ENCODE data around the gene RSPH1. TPM values are rescaled to one million over a fixed set of nuclear protein-coding genes. Genes with fewer than 3 reads are reported as not detected.

Gene RSPH1
- total RNA-seq, 1 experiment from 2014 or later: 0.26 TPM

DNA sequence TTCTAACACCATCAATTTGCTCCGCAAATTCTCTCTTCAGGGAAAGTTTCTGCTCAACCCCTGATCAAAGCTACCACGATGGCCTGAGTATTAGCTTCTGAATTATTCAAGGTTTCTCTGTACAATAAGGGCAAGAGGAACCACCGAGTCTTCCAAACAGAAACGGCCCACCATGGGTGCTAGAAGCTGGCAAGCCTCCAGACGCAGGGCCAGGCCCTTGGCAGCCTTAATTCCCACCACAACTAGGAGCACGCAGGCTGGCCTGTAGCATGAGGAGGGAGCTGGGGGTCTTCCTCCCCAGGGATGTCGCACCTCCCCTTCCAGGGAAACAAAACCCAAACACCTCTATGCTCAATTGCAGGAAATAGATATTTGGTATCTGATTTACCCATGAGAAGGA lies 11.1 kb downstream of the RSPH1 start:
- Histone ChIP-seq H3K4me2 (ENCODE audit: low read depth, low read length, poor library complexity, severe bottlenecking) (no peak overlapping the region), H3K79me2 (ENCODE audit: low read length) (no peaks in the 10 kb centered on the region), H3K9ac (ENCODE audit: low read length) (no peak overlapping the region), H3K27ac (ENCODE audit: low read length) (no peak overlapping the region), H3K9me3 (ENCODE audit: low read length) (no peaks in the 10 kb centered on the region), H3K4me1 (ENCODE audit: low read length) (peaks cover 4% of the 10 kb centered on the region), H2AFZ (ENCODE audit: low read length) (no peak overlapping the region), H3K36me3 (ENCODE audit: insufficient read depth, low read length) (no peaks in the 10 kb centered on the region), H3K27me3 (ENCODE audit: low read length) (no peaks in the 10 kb centered on the region), H3K4me3 (ENCODE audit: low read length) (no peak overlapping the region), H4K20me1 (ENCODE audit: insufficient read depth, low read depth, low read length) (no peaks in the 10 kb centered on the region), H3K9me2 (replicated peaks; ENCODE audit: insufficient read depth, low read length) (no peaks in the 10 kb centered on the region)
- no peak for DNase-seq

DNA sequence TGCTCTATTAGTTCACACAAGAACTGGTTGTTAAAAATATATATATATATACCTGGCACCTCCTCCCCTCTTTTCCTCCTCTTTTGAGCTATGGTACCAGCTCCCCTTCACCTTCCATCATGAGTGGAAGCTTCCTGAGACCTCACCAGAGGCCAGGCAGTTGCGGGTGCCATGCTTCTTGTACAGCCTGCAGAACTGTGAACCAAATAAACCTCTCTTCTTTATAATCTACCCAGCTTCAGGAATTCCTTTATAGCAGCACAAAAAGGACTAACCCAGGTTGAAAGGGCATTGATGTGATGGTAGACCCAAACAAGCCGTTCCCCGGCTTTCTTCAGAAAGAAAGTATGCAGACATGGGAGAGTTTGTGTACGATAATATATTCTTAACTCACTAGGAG lies 14.9 kb downstream of the RSPH1 start:
- no peaks in the 10 kb centered on the region for H4K20me1 ChIP-seq (ENCODE audit: insufficient read depth, low read depth, low read length)
- no peak overlapping the region for H3K4me2 ChIP-seq (ENCODE audit: low read depth, low read length, poor library complexity, severe bottlenecking)
- H3K9me2 ChIP-seq (replicated peaks; ENCODE audit: insufficient read depth, low read length): no peaks in the 10 kb centered on the region
- H3K4me3 ChIP-seq (ENCODE audit: low read length): no peak overlapping the region
- H3K9me3 ChIP-seq (ENCODE audit: low read length): no peaks in the 10 kb centered on the region
- no peak overlapping the region for H3K9ac ChIP-seq (ENCODE audit: low read length)
- H3K79me2 ChIP-seq (ENCODE audit: low read length): no peaks in the 10 kb centered on the region
- H3K36me3 ChIP-seq (ENCODE audit: insufficient read depth, low read length): no peaks in the 10 kb centered on the region
- no peak for DNase-seq
- no peak overlapping the region for H2AFZ ChIP-seq (ENCODE audit: low read length)
- H3K4me1 ChIP-seq (ENCODE audit: low read length): no peaks in the 10 kb centered on the region
- no peaks in the 10 kb centered on the region for H3K27me3 ChIP-seq (ENCODE audit: low read length)
- H3K27ac ChIP-seq (ENCODE audit: low read length): no peak overlapping the region

GRCh38 chr21:42480736-42481135 lies 15.3 kb downstream of the RSPH1 start:
- H3K9me2 ChIP-seq (replicated peaks; ENCODE audit: insufficient read depth, low read length): no peaks in the 10 kb centered on the region
- no peak for DNase-seq

DNA sequence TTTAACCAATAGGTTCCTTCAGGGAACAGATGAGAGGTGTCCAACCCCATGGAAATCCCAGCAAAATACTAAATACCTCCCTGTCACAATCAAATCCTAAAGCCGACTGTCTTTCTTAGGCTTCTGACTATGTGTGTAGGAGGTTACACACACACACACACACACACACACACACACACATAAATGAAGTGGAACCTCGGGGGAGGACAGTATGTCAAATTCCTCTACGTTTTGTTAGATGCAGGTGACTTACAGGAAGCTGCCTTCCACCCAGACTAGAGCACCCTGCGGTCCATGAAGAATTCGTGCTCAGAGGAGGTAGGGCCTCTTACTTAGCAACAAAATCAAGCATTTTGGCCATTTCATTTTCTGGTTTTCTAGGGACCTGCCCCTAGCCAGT lies 16.4 kb downstream of the RSPH1 start:
- Histone ChIP-seq H3K27ac (ENCODE audit: low read length) (no peak overlapping the region), H4K20me1 (ENCODE audit: insufficient read depth, low read depth, low read length) (no peaks in the 10 kb centered on the region), H3K27me3 (ENCODE audit: low read length) (no peaks in the 10 kb centered on the region), H3K4me2 (ENCODE audit: low read depth, low read length, poor library complexity, severe bottlenecking) (no peak overlapping the region), H3K4me3 (ENCODE audit: low read length) (no peak overlapping the region), H3K9me3 (ENCODE audit: low read length) (no peaks in the 10 kb centered on the region), H3K79me2 (ENCODE audit: low read length) (no peaks in the 10 kb centered on the region), H3K9ac (ENCODE audit: low read length) (no peak overlapping the region), H3K9me2 (replicated peaks; ENCODE audit: insufficient read depth, low read length) (no peaks in the 10 kb centered on the region), H3K4me1 (ENCODE audit: low read length) (peaks cover 14% of the 10 kb centered on the region), H3K36me3 (ENCODE audit: insufficient read depth, low read length) (no peaks in the 10 kb centered on the region), H2AFZ (ENCODE audit: low read length) (no peak overlapping the region)
- no peak for DNase-seq

More at GRCh38 chr21:42480736-42481135, 15.3 kb downstream of the RSPH1 start:
- H3K4me3 ChIP-seq (ENCODE audit: low read length): no peak overlapping the region
- H3K4me1 ChIP-seq (ENCODE audit: low read length): peaks cover 3% of the 10 kb centered on the region
- no peak overlapping the region for H3K9ac ChIP-seq (ENCODE audit: low read length)
- no peaks in the 10 kb centered on the region for H4K20me1 ChIP-seq (ENCODE audit: insufficient read depth, low read depth, low read length)
- H2AFZ ChIP-seq (ENCODE audit: low read length): no peak overlapping the region
- no peaks in the 10 kb centered on the region for H3K36me3 ChIP-seq (ENCODE audit: insufficient read depth, low read length)
- H3K79me2 ChIP-seq (ENCODE audit: low read length): no peaks in the 10 kb centered on the region
- no peaks in the 10 kb centered on the region for H3K27me3 ChIP-seq (ENCODE audit: low read length)
- no peak overlapping the region for H3K27ac ChIP-seq (ENCODE audit: low read length)
- H3K4me2 ChIP-seq (ENCODE audit: low read depth, low read length, poor library complexity, severe bottlenecking): no peak overlapping the region
- H3K9me3 ChIP-seq (ENCODE audit: low read length): no peaks in the 10 kb centered on the region

- DNase-seq: no peak
- H3K9me2 ChIP-seq (replicated peaks; ENCODE audit: insufficient read depth, low read length): no peaks in the 10 kb centered on the region
- no peaks in the 10 kb centered on the region for H3K36me3 ChIP-seq (ENCODE audit: insufficient read depth, low read length)
- H4K20me1 ChIP-seq (ENCODE audit: insufficient read depth, low read depth, low read length): no peaks in the 10 kb centered on the region
- H2AFZ ChIP-seq (ENCODE audit: low read length): no peak overlapping the region
- no peak overlapping the region for H3K9ac ChIP-seq (ENCODE audit: low read length)
- no peaks in the 10 kb centered on the region for H3K79me2 ChIP-seq (ENCODE audit: low read length)
- no peak overlapping the region for H3K4me2 ChIP-seq (ENCODE audit: low read depth, low read length, poor library complexity, severe bottlenecking)
- peaks cover 20% of the 10 kb centered on the region for H3K4me1 ChIP-seq (ENCODE audit: low read length)
- no peaks in the 10 kb centered on the region for H3K27me3 ChIP-seq (ENCODE audit: low read length)
- H3K4me3 ChIP-seq (ENCODE audit: low read length): no peak overlapping the region
- no peak overlapping the region for H3K27ac ChIP-seq (ENCODE audit: low read length)
- no peaks in the 10 kb centered on the region for H3K9me3 ChIP-seq (ENCODE audit: low read length)
Measured at GRCh38 chr21:42478504-42478903, 17.5 kb downstream of the RSPH1 start.

DNA sequence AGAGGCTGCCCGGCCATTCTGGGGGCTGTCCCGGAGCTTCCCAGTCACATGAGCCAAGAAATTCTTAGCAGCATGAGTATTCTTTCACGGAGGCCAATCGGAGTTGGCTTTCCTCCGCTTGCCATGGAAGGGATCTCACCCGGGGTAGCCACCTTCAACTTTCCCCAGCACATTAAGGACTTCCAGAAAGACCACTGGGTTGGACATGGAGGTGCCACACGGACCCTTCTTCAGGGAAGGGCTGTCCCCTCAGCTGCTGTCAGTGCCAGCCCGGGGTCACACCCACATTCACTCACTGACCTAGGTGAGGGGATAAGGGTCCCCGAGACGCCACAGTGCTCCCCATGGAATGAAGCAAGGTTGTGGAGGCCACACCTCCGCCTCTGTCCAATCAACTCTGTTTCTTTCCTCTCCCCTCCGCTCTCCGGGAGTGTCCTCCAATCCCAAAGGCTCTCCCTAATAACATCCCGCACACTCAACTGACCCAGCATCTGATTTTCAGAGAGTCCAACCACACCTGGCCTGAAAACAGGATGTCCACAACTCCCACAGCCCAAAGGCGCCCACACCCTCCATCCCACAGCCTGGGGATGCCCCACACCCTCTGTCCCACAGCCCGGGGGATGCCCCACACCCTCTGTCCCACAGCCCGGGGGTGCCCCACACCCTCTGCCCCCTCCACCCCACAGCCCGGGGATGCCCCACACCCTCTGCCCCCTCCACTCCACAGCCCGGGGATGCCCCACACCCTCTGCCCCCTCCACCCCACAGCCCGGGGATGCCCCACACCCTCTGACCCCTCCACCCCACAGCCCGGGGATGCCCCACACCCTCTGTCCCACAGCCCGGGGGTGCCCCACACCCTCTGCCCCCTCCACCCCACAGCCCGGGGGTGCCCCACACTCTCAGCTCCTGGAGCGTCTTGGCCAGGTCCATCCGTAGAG lies 19.4 kb downstream of the RSPH1 start:
- DNase-seq: no peak

DNA sequence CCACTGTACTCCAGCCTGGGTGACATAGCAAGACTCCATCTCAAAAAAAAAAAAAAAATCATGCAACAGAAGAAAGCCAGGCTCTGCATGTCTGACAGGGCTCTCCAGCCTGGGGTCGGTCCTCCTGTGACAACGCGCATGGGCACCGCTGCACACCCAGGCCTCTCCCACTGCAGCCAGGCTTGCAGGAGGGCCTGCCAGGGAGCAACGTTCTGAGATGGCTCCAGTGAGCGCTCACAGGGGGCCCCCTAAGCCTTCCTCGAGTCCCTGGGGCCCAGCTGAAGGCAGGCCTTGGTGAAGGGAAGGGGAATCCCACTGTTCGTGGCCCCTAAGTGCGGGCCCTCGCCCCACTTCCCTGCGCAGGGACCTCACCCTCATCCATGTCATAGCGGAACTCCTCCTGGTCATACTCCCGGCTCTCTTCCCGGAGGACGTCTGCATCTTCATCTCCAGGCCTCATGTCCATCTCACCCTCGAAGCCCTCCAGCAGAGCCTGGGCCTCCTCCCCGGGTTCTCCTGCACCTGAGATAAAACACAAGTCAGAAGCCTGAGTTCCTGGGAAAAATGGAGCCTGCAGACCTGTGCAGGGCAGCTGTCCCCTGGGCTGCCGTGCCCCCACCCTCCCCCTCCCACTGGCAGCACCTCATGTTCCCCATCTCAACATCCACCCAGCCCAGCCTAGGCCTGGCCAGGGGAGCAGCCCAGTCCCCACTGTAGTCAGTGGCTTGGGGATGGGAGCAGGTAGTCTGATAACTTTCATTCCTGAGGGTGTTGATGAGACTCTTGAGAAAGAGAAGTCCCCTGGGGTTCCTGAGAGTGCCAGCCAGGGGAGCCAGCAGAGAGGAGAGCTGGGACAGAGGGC lies 20.3 kb downstream of the RSPH1 start:
- H3K27me3 ChIP-seq (ENCODE audit: low read length): no peaks in the 10 kb centered on the region
- no peaks in the 10 kb centered on the region for H3K9me3 ChIP-seq (ENCODE audit: low read length)
- DNase-seq: no peak
- no peaks in the 10 kb centered on the region for H3K79me2 ChIP-seq (ENCODE audit: low read length)
- no peak overlapping the region for H2AFZ ChIP-seq (ENCODE audit: low read length)
- no peak overlapping the region for H3K27ac ChIP-seq (ENCODE audit: low read length)
- no peaks in the 10 kb centered on the region for H3K9me2 ChIP-seq (replicated peaks; ENCODE audit: insufficient read depth, low read length)
- peaks cover 33% of the 10 kb centered on the region for H3K4me1 ChIP-seq (ENCODE audit: low read length)
- H3K4me3 ChIP-seq (ENCODE audit: low read length): no peak overlapping the region
- H3K4me2 ChIP-seq (ENCODE audit: low read depth, low read length, poor library complexity, severe bottlenecking): no peak overlapping the region
- no peaks in the 10 kb centered on the region for H3K36me3 ChIP-seq (ENCODE audit: insufficient read depth, low read length)
- H3K9ac ChIP-seq (ENCODE audit: low read length): no peak overlapping the region
- no peaks in the 10 kb centered on the region for H4K20me1 ChIP-seq (ENCODE audit: insufficient read depth, low read depth, low read length)

More for the DNA sequence above, 19.4 kb downstream of the RSPH1 start:
- no peaks in the 10 kb centered on the region for H3K27me3 ChIP-seq (ENCODE audit: low read length)
- no peaks in the 10 kb centered on the region for H3K79me2 ChIP-seq (ENCODE audit: low read length)
- H3K4me2 ChIP-seq (ENCODE audit: low read depth, low read length, poor library complexity, severe bottlenecking): no peak overlapping the region
- peaks cover 26% of the 10 kb centered on the region for H3K4me1 ChIP-seq (ENCODE audit: low read length)
- no peaks in the 10 kb centered on the region for H3K9me3 ChIP-seq (ENCODE audit: low read length)
- H4K20me1 ChIP-seq (ENCODE audit: insufficient read depth, low read depth, low read length): no peaks in the 10 kb centered on the region
- no peak overlapping the region for H2AFZ ChIP-seq (ENCODE audit: low read length)
- no peak overlapping the region for H3K9ac ChIP-seq (ENCODE audit: low read length)
- H3K36me3 ChIP-seq (ENCODE audit: insufficient read depth, low read length): no peaks in the 10 kb centered on the region
- H3K9me2 ChIP-seq (replicated peaks; ENCODE audit: insufficient read depth, low read length): no peaks in the 10 kb centered on the region
- H3K4me3 ChIP-seq (ENCODE audit: low read length): no peak overlapping the region
- H3K27ac ChIP-seq (ENCODE audit: low read length): no peak overlapping the region

GRCh38 chr21:42475036-42475435 lies 21.0 kb downstream of the RSPH1 start:
- no peak overlapping the region for H3K4me3 ChIP-seq (ENCODE audit: low read length)
- H3K9me2 ChIP-seq (replicated peaks; ENCODE audit: insufficient read depth, low read length): no peaks in the 10 kb centered on the region
- peaks cover 33% of the 10 kb centered on the region for H3K4me1 ChIP-seq (ENCODE audit: low read length)
- no peak overlapping the region for H3K9ac ChIP-seq (ENCODE audit: low read length)
- no peaks in the 10 kb centered on the region for H3K36me3 ChIP-seq (ENCODE audit: insufficient read depth, low read length)
- H3K9me3 ChIP-seq (ENCODE audit: low read length): no peaks in the 10 kb centered on the region
- no peak overlapping the region for H3K27ac ChIP-seq (ENCODE audit: low read length)
- peak overlapping the region; percentile 2 for H3K4me2 ChIP-seq (ENCODE audit: low read depth, low read length, poor library complexity, severe bottlenecking)
- H2AFZ ChIP-seq (ENCODE audit: low read length): no peak overlapping the region
- no peaks in the 10 kb centered on the region for H3K27me3 ChIP-seq (ENCODE audit: low read length)
- no peaks in the 10 kb centered on the region for H3K79me2 ChIP-seq (ENCODE audit: low read length)
- no peaks in the 10 kb centered on the region for H4K20me1 ChIP-seq (ENCODE audit: insufficient read depth, low read depth, low read length)
- no peak for DNase-seq
